GM10847 (cell line): ENCODE results near the gene LRRIQ4.
A peak's percentile ranks its signal among the peaks of the same experiment; 100 is the strongest.

Experiments used
- POLR2A ChIP-seq: IDR thresholded peaks from 2 replicates; pipeline ENCODE4 v1.6.1; 2011; ENCODE audit not compliant: insufficient read length; ENCODE audit errors: extremely low read depth

Gene LRRIQ4

DNA sequence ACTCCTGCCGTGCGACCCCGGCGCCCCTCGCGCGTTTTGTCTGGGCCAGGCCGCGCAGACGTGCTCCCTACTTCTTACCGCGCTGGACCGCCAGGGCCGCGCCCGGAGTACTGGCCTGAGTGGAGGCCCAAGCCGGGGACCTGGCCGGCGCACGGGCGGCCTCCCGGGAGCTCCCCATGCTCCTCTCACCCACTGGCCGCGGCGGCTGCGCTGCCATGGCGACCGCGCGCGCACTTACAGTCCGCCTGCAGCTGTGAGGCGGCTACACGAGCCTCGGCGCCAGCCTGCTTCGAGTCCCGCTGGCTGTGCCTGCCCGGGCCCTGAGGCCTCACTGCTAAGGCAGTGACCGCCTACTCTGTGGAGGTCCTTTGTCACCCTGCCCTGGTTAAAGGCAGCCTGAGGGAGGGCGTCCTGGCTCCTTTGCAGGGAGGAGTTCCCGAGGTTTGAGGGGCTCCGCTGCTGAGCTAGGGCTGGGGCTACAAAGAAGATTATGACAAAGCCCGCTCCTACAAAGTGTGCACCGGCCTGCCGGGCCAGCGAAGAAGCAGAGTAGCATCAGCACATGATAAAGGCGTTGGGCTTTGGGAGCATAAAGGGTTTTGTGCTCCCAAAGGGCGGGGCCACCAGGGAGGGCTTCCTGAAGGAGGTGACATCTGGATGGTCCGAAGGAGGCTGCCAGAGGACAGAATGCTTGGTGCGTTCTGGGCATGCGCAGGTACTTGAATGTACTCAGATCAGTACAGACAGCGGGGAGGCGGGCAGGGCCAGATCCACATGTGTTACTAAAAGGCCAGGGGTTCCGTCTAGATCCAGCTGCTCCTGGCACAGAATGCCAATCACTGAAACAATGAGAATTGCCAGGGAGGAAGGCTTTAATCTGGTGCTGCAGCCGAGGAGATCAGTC is at the start of gene LRRIQ4, which contains the start of gene LRRC34:
Gene LRRIQ4 (plus strand): TSS at position 539 of the 904 bp plus-strand sequence. CDS start 9,052 bp downstream, outside the sequence.
Gene LRRC34 (minus strand): TSS at position 573 of the 904 bp plus-strand sequence. CDS start 356 bp downstream, at position 217.
- no peak for TF ChIP-seq POLR2A

DNA sequence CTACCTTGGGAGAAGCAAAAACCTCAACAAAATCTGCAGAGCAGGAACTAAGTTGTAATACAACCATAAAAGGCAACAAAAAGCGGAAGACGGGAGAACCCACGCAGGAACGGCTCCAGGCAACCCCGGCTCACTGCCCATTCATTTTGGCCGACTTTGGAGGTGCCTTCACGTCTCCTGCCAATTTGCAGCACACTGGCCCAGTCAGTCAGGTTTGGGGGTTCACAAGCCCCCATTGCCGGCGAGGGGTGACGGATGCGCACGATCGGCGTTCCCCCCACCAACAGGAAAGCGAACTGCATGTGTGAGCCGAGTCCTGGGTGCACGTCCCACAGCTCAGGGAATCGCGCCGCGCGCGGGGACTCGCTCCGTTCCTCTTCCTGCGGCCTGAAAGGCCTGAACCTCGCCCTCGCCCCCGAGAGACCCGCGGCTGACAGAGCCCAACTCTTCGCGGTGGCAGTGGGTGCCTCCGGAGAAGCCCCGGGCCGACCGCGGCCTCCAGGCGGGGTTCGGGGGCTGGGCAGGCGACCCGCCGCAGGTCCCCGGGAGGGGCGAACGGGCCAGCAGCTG is 48.3 kb upstream of the LRRIQ4 start:
- no peak for TF ChIP-seq POLR2A

DNA sequence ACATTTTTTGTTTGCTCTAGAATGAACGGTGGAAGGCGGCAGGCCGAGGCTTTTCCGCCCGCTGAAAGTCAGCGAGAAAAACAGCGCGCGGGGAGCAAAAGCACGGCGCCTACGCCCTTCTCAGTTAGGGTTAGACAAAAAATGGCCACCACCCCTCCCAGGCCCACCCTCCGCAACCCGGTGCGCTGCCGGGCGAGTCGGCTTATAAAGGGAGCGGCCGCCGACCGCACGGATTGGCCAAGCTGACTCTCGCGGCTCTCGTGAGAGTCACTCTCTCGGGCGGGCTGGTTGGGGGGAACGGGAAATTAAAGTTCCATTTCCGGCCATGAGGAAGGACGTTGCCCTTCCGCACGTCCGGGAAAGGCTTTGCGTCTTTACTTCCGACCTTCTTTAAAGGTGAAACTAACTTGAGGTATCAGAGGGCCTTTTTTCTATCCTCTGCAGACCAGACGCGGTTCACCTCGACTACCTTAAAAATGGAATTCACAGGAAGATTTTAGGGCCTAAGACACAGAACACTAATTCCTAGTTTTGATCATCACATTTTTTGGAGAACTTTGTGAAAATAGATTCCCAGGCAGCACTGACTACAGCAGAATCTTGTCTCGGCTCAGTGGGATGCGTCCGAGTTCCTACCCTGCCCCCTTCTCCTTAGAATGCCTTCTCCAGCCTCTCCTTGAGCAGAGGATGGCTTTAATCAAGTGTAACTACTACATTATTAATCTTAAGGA is 47.6 kb upstream of the LRRIQ4 start, which contains the start of gene TERC:
Gene TERC (minus strand): TSS at position 179 of the 731 bp plus-strand sequence.
- peak; percentile 83 for TF ChIP-seq POLR2A

DNA sequence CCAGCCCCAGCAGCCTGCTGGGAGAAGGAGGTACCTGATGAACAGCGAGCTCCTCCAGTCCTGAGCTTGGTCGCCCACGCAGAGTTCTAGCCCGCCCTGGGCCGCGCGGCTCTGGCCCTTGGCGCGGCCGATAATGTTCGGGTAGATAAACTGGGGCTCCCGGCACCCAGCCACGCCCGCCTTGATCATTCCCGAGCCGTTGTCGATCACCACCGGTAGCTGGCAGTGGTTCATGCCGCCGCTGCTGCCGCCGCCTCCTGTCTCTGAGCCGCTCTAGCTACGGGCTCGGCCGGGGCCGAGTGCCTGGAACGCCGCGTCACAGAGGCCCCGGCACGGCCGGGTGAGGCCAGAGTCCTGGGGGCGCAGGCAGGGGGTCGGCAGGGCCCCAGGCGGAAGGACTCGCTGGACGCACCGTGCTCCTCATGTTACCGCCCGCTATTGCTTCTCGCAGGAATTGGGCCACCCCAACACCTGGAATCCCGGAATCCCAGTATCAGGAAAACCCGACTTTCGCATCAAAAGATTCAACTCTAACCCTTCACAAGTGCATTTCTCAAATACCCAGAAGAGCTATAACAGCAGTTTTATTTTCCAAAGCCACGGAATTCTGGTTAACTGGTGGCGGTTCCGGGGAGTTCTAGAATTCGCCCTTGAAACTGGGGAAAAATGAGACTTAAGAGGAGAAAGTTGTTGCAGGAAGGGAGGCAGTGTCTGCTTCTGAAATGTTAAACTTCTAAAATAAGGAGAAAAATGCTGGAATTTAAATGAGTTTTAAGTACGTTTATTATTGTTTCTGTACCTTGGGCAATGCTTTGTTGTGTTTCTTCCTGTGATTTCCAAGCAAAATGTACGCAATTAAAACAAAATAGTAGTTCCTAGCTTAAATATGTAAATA is 43.1 kb upstream of the LRRIQ4 start, which contains the start of gene ACTRT3:
Gene ACTRT3 (minus strand): TSS at position 275 of the 895 bp plus-strand sequence. CDS start 41 bp downstream, at position 234.
- TF ChIP-seq POLR2A = peak; percentile 47

DNA sequence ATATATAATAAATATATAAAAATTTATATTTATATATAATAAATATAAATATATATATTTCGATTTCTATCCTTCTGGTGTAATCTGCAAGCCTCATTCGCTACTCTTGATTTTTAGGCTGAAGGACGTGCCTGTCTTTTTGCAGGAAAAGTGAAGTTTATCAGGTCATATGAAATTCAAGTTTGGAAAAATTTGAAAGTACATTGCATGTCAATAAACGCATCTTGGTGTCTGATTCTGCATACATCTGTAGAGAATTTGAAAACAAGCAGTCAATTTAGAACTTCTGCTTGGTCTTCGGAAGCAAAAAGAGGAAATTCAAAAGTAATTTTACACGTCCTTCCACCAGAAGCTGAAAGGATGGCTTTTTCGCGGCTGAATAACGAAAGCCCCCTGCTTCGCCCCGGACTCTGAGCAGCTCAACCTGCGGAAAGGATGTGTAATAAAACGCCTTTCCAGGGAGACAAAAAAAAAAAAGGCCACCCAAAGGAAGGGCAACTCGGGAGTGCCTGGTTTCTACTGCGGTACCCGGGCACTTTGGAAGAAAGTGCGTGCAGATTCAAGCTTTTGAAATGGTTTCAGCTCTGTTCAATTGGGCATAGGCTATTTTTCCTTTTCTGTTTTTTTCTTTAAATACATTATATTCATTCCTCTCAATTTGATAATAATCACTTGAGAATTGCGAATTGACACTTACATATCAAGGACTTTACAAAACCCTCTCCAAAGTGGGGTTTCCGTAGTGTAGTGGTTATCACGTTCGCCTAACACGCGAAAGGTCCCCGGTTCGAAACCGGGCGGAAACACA is 41.0 kb upstream of the LRRIQ4 start:
- no peak for TF ChIP-seq POLR2A

DNA sequence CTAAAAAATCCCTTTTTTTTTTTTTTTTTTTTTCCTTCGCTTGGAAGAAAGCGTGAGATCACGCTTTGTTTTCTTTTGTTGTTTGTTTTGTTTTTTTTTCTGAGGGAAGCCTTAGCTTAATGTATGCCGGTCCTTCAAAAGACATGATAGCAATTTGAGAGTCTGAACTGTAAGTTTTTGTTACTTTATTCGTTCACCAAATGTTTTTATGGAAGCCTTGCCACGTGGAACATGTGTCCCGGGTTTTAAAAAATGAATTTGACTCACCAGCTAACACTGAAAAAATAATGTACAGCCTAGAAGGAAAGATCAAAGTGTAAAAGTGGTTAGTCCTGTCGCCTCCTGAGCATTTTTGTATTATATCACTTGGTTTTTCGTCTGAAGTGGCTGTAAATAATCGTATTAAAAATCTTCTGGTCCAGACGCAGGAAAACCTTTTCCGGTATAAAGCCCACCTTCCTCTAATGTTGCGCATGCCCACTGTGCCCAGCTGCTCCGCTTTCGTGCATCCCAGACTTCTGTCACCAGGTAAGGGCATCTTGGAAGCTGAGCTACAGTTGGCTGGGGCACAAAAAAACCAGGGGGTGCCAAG is 40.3 kb upstream of the LRRIQ4 start:
- no peak for TF ChIP-seq POLR2A

DNA sequence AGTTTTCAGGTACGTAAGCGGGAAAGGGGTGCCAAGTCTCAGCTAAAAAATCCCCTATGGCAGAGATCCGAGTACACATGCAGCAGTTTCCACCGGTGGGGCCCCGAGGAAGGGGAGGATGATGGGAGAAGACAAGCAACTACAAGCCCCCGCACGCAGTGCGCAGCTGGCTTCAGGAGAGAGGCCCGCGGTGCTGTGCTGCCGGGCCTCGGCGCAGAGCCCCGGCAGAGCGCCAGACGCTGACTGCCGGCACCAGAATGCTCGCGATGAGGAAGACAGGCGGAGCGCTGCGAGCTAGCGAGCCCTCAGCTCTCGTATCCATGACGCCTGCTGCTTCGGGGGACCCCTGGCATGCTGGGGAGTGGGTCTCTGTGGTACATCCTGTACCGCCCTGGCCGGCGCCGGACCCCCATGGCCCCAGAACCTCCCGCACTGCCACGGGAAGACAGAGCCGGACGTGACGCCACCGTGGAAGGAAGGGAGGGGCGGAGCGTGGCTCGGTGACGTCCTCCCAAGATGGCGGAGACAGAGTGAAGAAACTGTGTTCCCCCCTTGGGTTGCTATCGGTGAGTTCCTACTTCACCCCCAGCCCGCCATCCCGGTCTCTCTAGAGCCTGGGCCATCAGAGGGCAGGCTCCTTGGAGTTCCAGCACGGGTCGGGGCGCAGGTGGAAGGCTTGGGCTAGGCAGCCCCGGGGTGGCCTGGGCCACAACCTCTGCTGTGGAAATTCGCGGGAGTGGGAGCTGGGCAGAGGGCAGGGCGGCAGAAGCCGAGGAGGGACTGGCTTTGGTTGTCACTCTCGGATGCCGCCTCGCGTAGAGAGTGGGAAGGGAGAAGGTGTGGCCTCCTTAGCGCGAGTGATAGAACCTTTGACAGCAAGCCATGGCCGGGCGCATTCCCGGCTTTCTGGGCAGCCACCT is 39.5 kb upstream of the LRRIQ4 start, which contains the start of gene MYNN:
Gene MYNN (plus strand): TSS at position 500 of the 920 bp plus-strand sequence. CDS start 900 bp downstream, outside the sequence.
- peak; percentile 98 for TF ChIP-seq POLR2A

DNA sequence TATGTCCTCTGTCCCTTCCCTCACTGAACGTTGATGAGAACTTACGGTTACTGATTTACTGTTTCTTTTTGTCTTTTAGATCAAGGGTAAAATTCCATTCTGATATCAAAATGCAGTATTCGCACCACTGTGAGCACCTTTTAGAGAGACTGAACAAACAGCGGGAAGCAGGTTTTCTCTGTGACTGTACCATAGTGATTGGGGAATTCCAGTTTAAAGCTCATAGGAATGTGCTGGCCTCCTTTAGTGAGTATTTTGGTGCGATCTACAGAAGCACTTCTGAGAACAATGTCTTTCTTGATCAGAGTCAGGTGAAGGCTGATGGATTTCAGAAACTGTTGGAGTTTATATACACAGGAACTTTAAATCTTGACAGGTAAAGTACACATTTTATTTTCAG is 38.5 kb upstream of the LRRIQ4 start:
- TF ChIP-seq POLR2A = no peak

DNA sequence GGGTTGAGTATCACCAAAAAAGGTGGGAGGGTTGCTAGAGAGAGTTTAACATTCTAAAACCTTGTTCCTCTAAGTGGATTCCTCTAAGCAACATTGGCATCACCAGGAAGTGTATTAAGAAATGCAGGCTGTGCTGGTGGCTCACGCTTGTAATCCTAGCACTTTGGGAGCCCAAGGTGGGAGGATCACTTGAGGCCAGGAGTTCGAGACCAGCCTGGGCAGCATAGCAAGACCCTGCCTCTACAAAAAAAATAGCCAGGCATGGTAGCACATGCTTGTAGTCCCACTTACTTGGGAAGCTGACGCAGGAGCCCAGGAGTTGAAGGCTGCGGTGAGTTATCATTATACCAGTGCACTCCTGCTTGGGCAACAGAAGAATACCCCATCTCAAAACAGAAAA is 34.8 kb upstream of the LRRIQ4 start:
- TF ChIP-seq POLR2A = no peak

DNA sequence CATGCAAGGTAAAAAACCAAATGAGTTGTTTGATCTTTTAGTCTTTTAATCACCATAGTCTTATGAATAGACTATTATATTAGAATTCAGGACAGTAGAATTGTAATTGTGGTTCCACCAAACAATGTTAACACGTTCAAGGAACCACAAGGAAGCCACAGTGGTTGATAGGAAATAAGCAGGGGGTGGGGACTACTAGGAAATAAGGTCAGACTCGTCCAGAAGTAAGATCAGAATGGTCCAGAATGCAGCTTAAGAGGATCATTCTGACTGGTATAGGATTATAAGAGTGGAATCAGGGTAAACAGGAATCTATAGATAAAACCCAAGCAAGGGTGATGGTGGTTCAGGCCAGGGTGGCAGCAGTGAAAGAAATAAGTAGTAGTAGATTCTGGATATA is 31.9 kb upstream of the LRRIQ4 start:
- no peak for TF ChIP-seq POLR2A

DNA sequence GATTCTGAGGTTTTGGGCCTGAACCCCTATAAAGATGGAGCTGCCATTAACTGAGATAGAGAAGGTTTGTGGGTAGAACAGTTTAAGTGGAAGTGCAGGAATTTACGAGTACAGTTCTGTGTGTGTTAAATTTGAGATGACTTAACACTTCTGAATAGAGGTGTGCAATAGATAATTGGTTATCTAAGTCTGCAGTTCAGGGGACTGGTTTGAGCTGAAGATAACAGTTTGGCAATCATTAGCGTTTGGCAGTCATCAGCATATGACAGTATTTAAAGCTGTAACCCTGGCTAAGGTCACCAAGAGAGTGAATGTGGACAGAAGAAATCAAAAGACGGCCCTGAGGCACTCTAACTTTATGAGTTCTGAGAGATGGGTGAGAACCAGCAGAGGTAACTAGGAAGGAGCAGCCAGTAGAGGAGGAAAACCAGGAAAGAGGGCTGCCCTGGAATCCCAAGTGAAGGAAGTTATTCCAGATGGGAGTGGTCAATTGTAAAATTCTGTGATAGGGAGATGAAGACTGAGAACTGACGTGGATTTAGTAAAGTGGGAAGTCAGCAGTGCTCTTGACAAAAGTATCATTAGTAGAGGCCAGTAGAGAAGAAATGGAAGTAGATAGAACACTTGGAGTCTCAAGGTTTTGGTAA is 31.3 kb upstream of the LRRIQ4 start:
- no peak for TF ChIP-seq POLR2A

DNA sequence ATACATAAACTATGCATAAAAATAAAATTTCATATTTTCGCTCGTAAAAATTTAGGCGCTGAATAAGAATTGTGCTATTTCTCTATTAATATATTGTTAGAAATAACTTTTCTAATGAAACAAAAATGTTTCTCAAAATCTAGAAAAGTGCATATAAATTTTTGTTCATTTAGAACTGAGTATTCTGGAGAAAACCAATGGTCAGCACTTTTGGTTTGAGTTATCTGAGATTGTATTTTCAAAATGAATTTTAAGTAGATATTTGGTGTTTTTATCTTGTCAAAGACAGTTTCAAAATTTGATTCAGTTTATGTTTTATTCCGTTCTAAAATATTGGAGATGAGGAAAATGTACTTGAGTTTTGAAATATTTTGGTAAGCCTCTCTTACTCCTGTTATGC is 25.6 kb upstream of the LRRIQ4 start:
- TF ChIP-seq POLR2A = no peak
